ENCODE results near the gene PHF21A.

GRCh38 chr11:45931739-45932138, 189.5 kb downstream of the PHF21A start:
- TF ChIP-seq CTCF (conservative IDR thresholded peaks at IDR 0.05), result no peak
- no peak for TF ChIP-seq ZFX (IDR thresholded peaks at IDR 0.05)
